Astrocyte (in vitro differentiated cells and primary cell): ENCODE measurements around the gene AKAP8L. TPM values are rescaled to one million over a fixed set of nuclear protein-coding genes. Genes with fewer than 3 reads are reported as not detected.
"Not testable (repeated sequence)": the region's sequence is repeated elsewhere in the genome, so short reads cannot be mapped to it uniquely, and the experiment has no call there.

Experiments used
- DNase-seq: peaks from one replicate; pipeline ENCODE4 v3.0.0-alpha.2; 2010; ENCODE audit warnings: low read depth
- FAIRE-seq: peaks from 2 replicates; lab custom pipeline; 2011; peaks lifted over from hg19 to GRCh38; lab: Jason Lieb, UNC
- H2AFZ ChIP-seq: 2 replicates; pipeline ENCODE4 v1.6.0; 2012; ENCODE audit warnings: low read depth, low read length, inconsistent platforms
- H3K27ac ChIP-seq: 2 replicates; pipeline ENCODE4 v1.5.1; 2011; ENCODE audit warnings: low read depth, low read length, inconsistent platforms
- H3K27me3 ChIP-seq: 2 replicates; pipeline ENCODE4 v1.6.0; 2011; ENCODE audit warnings: low read length, inconsistent platforms; ENCODE audit not compliant: insufficient read depth
- H3K36me3 ChIP-seq: 2 replicates; pipeline ENCODE4 v1.5.1; 2011; ENCODE audit warnings: low read length, inconsistent platforms; ENCODE audit not compliant: insufficient read depth
- H3K4me1 ChIP-seq: 2 replicates; pipeline ENCODE4 v1.5.1; 2011; ENCODE audit warnings: low read length, inconsistent platforms; ENCODE audit not compliant: insufficient read depth
- H3K4me2 ChIP-seq: 2 replicates; pipeline ENCODE4 v1.6.0; 2012; ENCODE audit warnings: low read length, inconsistent platforms
- H3K4me3 ChIP-seq: 2 replicates; pipeline ENCODE4 v1.5.1; 2011; ENCODE audit warnings: low read depth, mild to moderate bottlenecking, low read length, inconsistent platforms; ENCODE audit not compliant: insufficient read depth
- H3K79me2 ChIP-seq: 2 replicates; pipeline ENCODE4 v1.6.0; 2012; ENCODE audit warnings: mild to moderate bottlenecking, low read length, inconsistent platforms; ENCODE audit not compliant: insufficient read depth
- H3K9ac ChIP-seq: 2 replicates; pipeline ENCODE4 v1.6.0; 2012; ENCODE audit warnings: mild to moderate bottlenecking, low read length, inconsistent platforms
- H3K9me3 ChIP-seq: 2 replicates; pipeline ENCODE4 v1.5.1; 2012; ENCODE audit warnings: low read depth, mild to moderate bottlenecking, low read length, inconsistent platforms; ENCODE audit not compliant: insufficient read depth
- H4K20me1 ChIP-seq: 2 replicates; pipeline ENCODE4 v1.6.0; 2012; ENCODE audit warnings: low read length, inconsistent platforms; ENCODE audit not compliant: insufficient read depth
- H3K27ac Mint-ChIP-seq: one replicate; pipeline ENCODE4 v1.8.0; 2021; ENCODE audit warnings: mild to moderate bottlenecking, mixed read lengths; ENCODE audit not compliant: unreplicated experiment
- H3K27me3 Mint-ChIP-seq: one replicate; pipeline ENCODE4 v1.8.0; 2021; ENCODE audit warnings: low read depth, mixed read lengths; ENCODE audit not compliant: unreplicated experiment
- H3K36me3 Mint-ChIP-seq: one replicate; pipeline ENCODE4 v1.8.0; 2021; ENCODE audit warnings: low read depth, mixed read lengths; ENCODE audit not compliant: unreplicated experiment
- H3K4me1 Mint-ChIP-seq: one replicate; pipeline ENCODE4 v1.8.0; 2021; ENCODE audit warnings: low read depth, mixed read lengths; ENCODE audit not compliant: unreplicated experiment
- H3K4me3 Mint-ChIP-seq: one replicate; pipeline ENCODE4 v1.8.0; 2021; ENCODE audit warnings: mild to moderate bottlenecking, moderate library complexity, mixed read lengths; ENCODE audit not compliant: unreplicated experiment
- H3K9me3 Mint-ChIP-seq: one replicate; pipeline ENCODE4 v1.8.0; 2021; ENCODE audit warnings: mild to moderate bottlenecking, mixed read lengths; ENCODE audit not compliant: unreplicated experiment
- EZH2 ChIP-seq: IDR thresholded peaks from 2 replicates; pipeline ENCODE4 v1.6.1; 2012; ENCODE audit warnings: mild to moderate bottlenecking, low read length, inconsistent platforms; ENCODE audit not compliant: insufficient read depth
- total RNA-seq: library from RNA; stranded (reverse); gene quantifications from 2 replicates; pipeline ENCODE4 v1.2.1, GENCODE V29; 2021
- TF ChIP-seq, protein P1 (sequence below): IDR thresholded peaks from 2 replicates; pipeline ENCODE4 v1.5.1; 2011; ENCODE audit warnings: low read depth, mild to moderate bottlenecking, inconsistent platforms, low read length, moderate library complexity; ENCODE audit not compliant: insufficient read depth

Gene AKAP8L
- total RNA-seq, 1 donor from 2014 or later: 101 TPM

DNA sequence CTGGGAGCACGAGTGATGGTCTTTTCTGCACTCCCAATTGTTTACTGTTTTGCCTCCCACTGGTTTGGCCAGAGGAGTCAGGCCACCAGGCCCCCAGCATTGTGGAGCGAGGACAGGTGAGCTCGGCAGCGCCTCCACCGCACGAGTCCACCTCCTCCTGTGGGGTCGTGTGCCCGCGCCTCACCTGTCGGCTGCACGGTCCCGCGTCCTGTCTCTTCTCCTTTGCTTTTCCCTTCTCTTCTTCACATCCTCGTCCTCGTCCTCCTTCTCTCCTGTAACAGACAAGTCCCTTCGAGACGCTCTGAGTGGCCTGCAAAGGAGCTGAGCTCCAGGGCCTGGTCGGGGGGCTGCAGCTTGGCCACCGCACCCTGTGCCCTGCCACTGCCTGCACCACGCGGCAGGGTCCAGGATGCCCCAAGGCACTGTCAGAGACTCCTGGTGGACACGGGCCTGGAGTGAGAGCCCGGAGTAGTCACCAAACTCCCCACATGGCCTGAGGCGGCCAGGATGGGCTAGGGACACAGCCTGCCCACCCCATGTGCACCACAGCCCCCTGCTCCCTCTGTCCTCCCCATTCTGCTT is 50.6 kb downstream of the AKAP8L start:
- TF ChIP-seq EZH2: no peak
- Mint-ChIP-seq H3K4me1 (peaks cover 2% of the 10 kb centered on the region), H3K4me3 (no peak overlapping the region), H3K27me3 (no peaks in the 10 kb centered on the region), H3K27ac (no peak overlapping the region), H3K36me3 (peaks cover 24% of the 10 kb centered on the region), H3K9me3 (no peaks in the 10 kb centered on the region)
- H3K9me3 ChIP-seq: no peaks in the 10 kb centered on the region
- no peak overlapping the region for H3K9ac ChIP-seq
- peaks cover 39% of the 10 kb centered on the region for H4K20me1 ChIP-seq
- DNase-seq (no peak), FAIRE-seq (no peak)
- no peaks in the 10 kb centered on the region for H3K4me1 ChIP-seq
- H3K4me2 ChIP-seq: no peak overlapping the region
- no peak overlapping the region for H3K4me3 ChIP-seq
- no peaks in the 10 kb centered on the region for H3K27me3 ChIP-seq
- no peak overlapping the region for H2AFZ ChIP-seq
- no peak overlapping the region for H3K27ac ChIP-seq
- H3K79me2 ChIP-seq: peaks cover 33% of the 10 kb centered on the region
- H3K36me3 ChIP-seq: peaks cover 29% of the 10 kb centered on the region

DNA sequence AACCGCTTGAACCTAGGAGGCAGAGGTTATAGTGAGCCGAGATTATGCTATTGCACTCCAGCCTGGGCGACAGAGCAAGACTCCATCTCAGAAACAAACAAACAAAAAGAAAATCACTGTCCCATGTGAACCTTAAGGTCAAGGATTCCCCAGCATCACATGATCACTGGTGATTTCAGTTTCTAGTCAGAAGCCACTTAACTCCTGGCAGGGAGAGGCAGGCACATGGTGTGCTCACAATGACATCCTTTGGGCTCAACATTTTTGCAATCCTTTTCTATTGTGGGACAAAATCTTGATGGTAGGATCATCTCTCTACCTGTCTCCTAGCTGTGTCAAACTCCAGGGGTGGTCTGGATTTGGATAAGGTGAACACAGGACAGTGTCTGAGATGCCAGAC is 51.3 kb downstream of the AKAP8L start:
- Histone ChIP-seq H3K27ac (no peak overlapping the region), H3K4me2 (no peak overlapping the region), H3K4me3 (no peak overlapping the region), H3K9ac (no peak overlapping the region), H3K4me1 (no peaks in the 10 kb centered on the region), H4K20me1 (peaks cover 32% of the 10 kb centered on the region), H3K27me3 (no peaks in the 10 kb centered on the region), H2AFZ (no peak overlapping the region), H3K9me3 (no peaks in the 10 kb centered on the region), H3K36me3 (peaks cover 27% of the 10 kb centered on the region), H3K79me2 (peaks cover 26% of the 10 kb centered on the region)
- H3K4me1 Mint-ChIP-seq: peaks cover 2% of the 10 kb centered on the region
- peaks cover 24% of the 10 kb centered on the region for H3K36me3 Mint-ChIP-seq
- H3K9me3 Mint-ChIP-seq: no peaks in the 10 kb centered on the region
- H3K27me3 Mint-ChIP-seq: no peaks in the 10 kb centered on the region
- TF ChIP-seq, protein P1, sequence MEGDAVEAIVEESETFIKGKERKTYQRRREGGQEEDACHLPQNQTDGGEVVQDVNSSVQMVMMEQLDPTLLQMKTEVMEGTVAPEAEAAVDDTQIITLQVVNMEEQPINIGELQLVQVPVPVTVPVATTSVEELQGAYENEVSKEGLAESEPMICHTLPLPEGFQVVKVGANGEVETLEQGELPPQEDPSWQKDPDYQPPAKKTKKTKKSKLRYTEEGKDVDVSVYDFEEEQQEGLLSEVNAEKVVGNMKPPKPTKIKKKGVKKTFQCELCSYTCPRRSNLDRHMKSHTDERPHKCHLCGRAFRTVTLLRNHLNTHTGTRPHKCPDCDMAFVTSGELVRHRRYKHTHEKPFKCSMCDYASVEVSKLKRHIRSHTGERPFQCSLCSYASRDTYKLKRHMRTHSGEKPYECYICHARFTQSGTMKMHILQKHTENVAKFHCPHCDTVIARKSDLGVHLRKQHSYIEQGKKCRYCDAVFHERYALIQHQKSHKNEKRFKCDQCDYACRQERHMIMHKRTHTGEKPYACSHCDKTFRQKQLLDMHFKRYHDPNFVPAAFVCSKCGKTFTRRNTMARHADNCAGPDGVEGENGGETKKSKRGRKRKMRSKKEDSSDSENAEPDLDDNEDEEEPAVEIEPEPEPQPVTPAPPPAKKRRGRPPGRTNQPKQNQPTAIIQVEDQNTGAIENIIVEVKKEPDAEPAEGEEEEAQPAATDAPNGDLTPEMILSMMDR: no peak
- no peak for TF ChIP-seq EZH2
- FAIRE-seq (no peak), DNase-seq (no peak)
- H3K4me3 Mint-ChIP-seq: no peak overlapping the region
- H3K27ac Mint-ChIP-seq: no peak overlapping the region

DNA sequence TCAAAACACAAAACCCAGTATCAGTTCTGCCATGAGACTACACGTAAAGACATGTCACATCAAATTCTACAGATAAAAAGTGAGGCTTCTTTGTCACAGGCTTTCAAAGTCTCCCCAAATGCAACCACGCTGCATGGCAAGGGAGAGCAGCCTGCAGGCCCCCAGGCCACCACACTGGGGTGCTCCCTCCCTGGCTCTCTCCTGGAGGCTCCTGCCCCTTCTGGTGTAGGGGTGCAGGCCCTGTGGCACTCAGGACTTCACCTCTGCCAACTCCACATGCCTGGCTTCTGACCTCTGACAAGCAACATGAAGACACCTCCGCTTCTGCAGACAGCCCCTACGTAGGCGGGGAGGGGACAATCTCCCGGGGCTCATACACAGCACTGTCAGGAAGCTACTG is 53.5 kb downstream of the AKAP8L start:
- H3K27ac ChIP-seq: no peak overlapping the region
- TF ChIP-seq, protein P1: no peak
- no peak for TF ChIP-seq EZH2
- Mint-ChIP-seq H3K27ac (no peak overlapping the region), H3K4me1 (no peaks in the 10 kb centered on the region), H3K27me3 (no peaks in the 10 kb centered on the region), H3K36me3 (peaks cover 20% of the 10 kb centered on the region), H3K9me3 (no peaks in the 10 kb centered on the region), H3K4me3 (no peak overlapping the region)
- H3K9ac ChIP-seq: no peak overlapping the region
- peaks cover 22% of the 10 kb centered on the region for H3K36me3 ChIP-seq
- H4K20me1 ChIP-seq: peaks cover 16% of the 10 kb centered on the region
- H3K27me3 ChIP-seq: no peaks in the 10 kb centered on the region
- no peak overlapping the region for H3K4me3 ChIP-seq
- H3K79me2 ChIP-seq: peaks cover 17% of the 10 kb centered on the region
- no peak for DNase-seq
- H3K9me3 ChIP-seq: no peaks in the 10 kb centered on the region
- H3K4me1 ChIP-seq: no peaks in the 10 kb centered on the region
- no peak for FAIRE-seq
- H2AFZ ChIP-seq: no peak overlapping the region
- H3K4me2 ChIP-seq: no peak overlapping the region

DNA sequence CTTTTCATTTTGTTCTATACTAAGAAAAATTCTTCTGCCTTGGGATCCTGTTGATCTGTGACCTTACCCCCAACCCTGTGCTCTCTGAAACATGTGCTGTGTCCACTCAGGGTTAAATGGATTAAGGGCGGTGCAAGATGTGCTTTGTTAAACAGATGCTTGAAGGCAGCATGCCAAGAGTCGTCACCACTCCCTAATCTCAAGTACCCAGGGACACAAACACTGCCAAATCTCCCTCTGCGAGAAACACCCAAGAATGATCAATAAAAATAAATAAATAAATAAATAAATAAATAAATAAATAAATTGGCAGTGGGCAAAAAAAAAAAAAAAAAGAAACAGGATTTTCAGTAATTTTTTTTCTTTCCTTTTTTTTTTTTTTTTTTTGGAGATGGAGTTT is 55.0 kb downstream of the AKAP8L start:
- Histone ChIP-seq H3K79me2 (peaks cover 17% of the 10 kb centered on the region), H4K20me1 (peaks cover 13% of the 10 kb centered on the region), H3K36me3 (peaks cover 26% of the 10 kb centered on the region)
- not testable (repeated sequence) for DNase-seq, H3K4me1 Mint-ChIP-seq, FAIRE-seq, H3K27me3 ChIP-seq, H3K27ac Mint-ChIP-seq, H3K9me3 Mint-ChIP-seq, H3K4me1 ChIP-seq, H3K4me3 ChIP-seq, H2AFZ ChIP-seq, H3K9ac ChIP-seq, H3K4me2 ChIP-seq, H3K4me3 Mint-ChIP-seq, H3K9me3 ChIP-seq, H3K27ac ChIP-seq, H3K27me3 Mint-ChIP-seq
- H3K36me3 Mint-ChIP-seq: peaks cover 25% of the 10 kb centered on the region

DNA sequence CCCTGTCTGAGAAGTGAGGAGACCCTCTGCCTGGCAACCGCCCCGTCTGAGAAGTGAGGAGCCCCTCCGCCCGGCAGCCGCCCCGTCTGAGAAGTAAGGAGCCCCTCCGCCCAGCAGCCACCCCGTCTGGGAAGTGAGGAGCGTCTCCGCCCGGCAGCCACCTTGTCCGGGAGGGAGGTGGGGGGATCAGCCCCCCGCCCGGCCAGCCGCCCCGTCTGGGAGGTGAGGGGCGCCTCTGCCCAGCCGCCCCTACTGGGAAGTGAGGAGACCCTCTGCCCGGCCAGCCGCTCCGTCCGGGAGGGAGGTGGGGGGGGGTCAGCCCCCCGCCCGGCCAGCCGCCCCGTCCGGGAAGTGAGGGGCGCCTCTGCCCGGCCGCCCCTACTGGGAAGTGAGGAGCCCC is 55.7 kb downstream of the AKAP8L start:
- H3K27ac Mint-ChIP-seq, H3K27me3 Mint-ChIP-seq, H3K4me1 ChIP-seq, H3K4me3 ChIP-seq, H2AFZ ChIP-seq, H3K4me2 ChIP-seq, H3K27me3 ChIP-seq, H3K27ac ChIP-seq, H3K9me3 Mint-ChIP-seq, H3K9me3 ChIP-seq, H3K9ac ChIP-seq, DNase-seq, H3K4me3 Mint-ChIP-seq, FAIRE-seq: not testable (repeated sequence)
- Mint-ChIP-seq H3K36me3 (peaks cover 28% of the 10 kb centered on the region), H3K4me1 (peaks cover 14% of the 10 kb centered on the region)
- Histone ChIP-seq H4K20me1 (peaks cover 13% of the 10 kb centered on the region), H3K36me3 (peaks cover 34% of the 10 kb centered on the region), H3K79me2 (peaks cover 17% of the 10 kb centered on the region)
